ENCODE data around the gene SEPHS1. TPM values are rescaled to one million over a fixed set of nuclear protein-coding genes. Genes with fewer than 3 reads are reported as not detected.

SEPHS1 gene
- total and polyA plus RNA-seq, 2 donors (not counting 3 experiments of a cell fraction or from before 2014, with no cell fraction given): 40.6 to 55.4 TPM

GRCh38 chr10:13291061-13291460 is 57.0 kb downstream of the SEPHS1 start:
- no peak overlapping the region for H3K9ac ChIP-seq (replicated peaks; ENCODE audit: extremely low read depth, insufficient read depth, low read length)
- H4K20me1 ChIP-seq (replicated peaks; ENCODE audit: control insufficient read depth, extremely low read depth, insufficient read depth, low read length): no peaks in the 10 kb centered on the region
- no peaks in the 10 kb centered on the region for H3K9me3 ChIP-seq (replicated peaks; ENCODE audit: control insufficient read depth, insufficient read depth, low read length)
- H3K27ac ChIP-seq (ENCODE audit: insufficient read depth, low read depth, low read length): no peak overlapping the region
- ChIA-PET POLR2A (no interaction called here), CTCF (interaction anchor here (4.0 kb wide), 1 partner anchor 11 kb away, joined by 15 read pairs; no protein-coding TSS in a partner anchor)
- no peak for TF ChIP-seq GATA2 (IDR thresholded peaks at IDR 0.05; ENCODE audit: insufficient read depth, insufficient read length, low read depth, low read length)
- TF ChIP-seq POLR2A (IDR thresholded peaks at IDR 0.05; ENCODE audit: low read depth, low read length): no peak
- no peak for TF ChIP-seq MAX (IDR thresholded peaks at IDR 0.05; ENCODE audit: insufficient read depth, insufficient read length)
- TF ChIP-seq POLR2AphosphoS5 (IDR thresholded peaks at IDR 0.05; ENCODE audit: insufficient read depth, low read depth, low read length): no peak
- TF ChIP-seq EZH2 (IDR thresholded peaks at IDR 0.05; ENCODE audit: borderline replicate concordance, low read depth, low read length, severe bottlenecking): no peak
- TF ChIP-seq MYC (IDR thresholded peaks at IDR 0.05; ENCODE audit: low read depth, low read length): no peak
- no peak for TF ChIP-seq JUN (IDR thresholded peaks at IDR 0.05; ENCODE audit: borderline replicate concordance, insufficient read depth, insufficient read length, low read depth)
- TF ChIP-seq FOS (IDR thresholded peaks at IDR 0.05; ENCODE audit: borderline replicate concordance, insufficient read depth, low read length): no peak
- TF ChIP-seq CTCF (IDR thresholded peaks at IDR 0.05; ENCODE audit: extremely low read depth in 1 of 2, insufficient read depth in 1 of 2, low read depth in 1 of 2, low read length in 2 of 2): no peak
- H2AFZ ChIP-seq (ENCODE audit: low read depth, low read length): no peak overlapping the region
- no peaks in the 10 kb centered on the region for H3K9me1 ChIP-seq (replicated peaks; ENCODE audit: control insufficient read depth, extremely low read depth, insufficient read depth, low read length)
- no peaks in the 10 kb centered on the region for H3K79me2 ChIP-seq (ENCODE audit: control insufficient read depth, insufficient read depth, low read length)
- H3K27me3 ChIP-seq (ENCODE audit: control insufficient read depth in 2 of 2, insufficient read depth in 2 of 2, low read length in 2 of 2): no peaks in the 10 kb centered on the region
- FAIRE-seq: no peak
- DNase-seq (ENCODE audit: low read depth, low spot score): no peak
- dilution Hi-C loops (cut with MboI; ENCODE audit: extremely low pct_ligation_motif_present, low sequenced_read_pairs) (no loop called here), intact Hi-C loops (cut with micrococcal nuclease) (no loop called here)
- no peak overlapping the region for H3K4me2 ChIP-seq (ENCODE audit: insufficient read depth, low read length)
- BruUV-seq (replicated peaks): no TSS peak
- H3K4me3 ChIP-seq (replicated peaks in 1 of 3; ENCODE audit: insufficient read depth in 1 of 3, low read depth in 1 of 3, low read length in 3 of 3): no peak overlapping the region
- no peaks in the 10 kb centered on the region for H3K4me1 ChIP-seq (ENCODE audit: control insufficient read depth, extremely low read depth, insufficient read depth, low read length)
- H3K36me3 ChIP-seq (ENCODE audit: control insufficient read depth in 2 of 2, extremely low read depth in 1 of 2, insufficient read depth in 2 of 2, low read length in 2 of 2): no peaks in the 10 kb centered on the region

Measured in endothelial cell of umbilical vein (primary cell).